ENCODE data around the gene SDF4.
"Not testable (repeated sequence)": the region's sequence is repeated elsewhere in the genome, so short reads cannot be mapped to it uniquely, and the experiment has no call there.

SDF4 gene

DNA sequence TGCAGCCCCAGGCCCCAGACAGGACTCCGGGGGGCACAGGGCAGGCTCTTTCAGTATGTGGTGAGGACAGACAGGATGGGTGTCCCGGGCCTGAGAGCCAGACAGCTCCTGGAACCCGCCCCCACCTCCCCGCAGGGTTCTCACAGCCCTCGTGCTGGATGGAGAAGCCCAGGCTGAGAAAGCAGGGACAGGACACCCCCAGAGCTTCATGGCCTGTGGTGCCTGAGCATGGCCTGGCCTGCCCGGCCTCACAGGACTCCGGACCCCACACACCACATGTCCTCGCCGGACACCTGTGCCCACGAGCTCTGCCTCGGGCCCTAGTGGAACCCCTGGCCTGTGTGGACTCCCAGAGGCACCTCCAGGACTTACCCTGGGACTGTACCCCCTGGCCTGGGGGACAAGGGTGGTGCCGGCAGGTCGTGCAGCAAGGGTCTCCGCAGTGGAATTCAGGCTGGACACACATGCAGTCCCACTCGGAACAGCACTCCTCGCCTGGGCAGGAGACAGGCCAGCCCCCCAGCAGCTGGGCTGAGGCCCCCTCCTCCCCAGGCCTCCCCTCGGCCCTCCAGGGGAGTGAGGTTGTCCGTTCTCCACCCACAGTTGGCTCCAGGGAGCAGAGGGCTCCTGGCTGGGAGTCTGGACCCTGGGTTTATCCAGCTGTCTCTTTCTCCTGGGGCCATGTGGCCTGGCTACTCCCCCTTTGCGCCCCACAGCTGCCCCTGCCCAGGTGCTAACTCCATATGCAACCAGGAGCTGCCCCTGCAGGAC lies 26.6 kb downstream of the SDF4 start:
- in situ Hi-C loops (cut with MboI; ENCODE audit: low pct_unique_long_range_greater_than_20kb, low sequenced_read_pairs) = no loop called here

GRCh38 chr1:1204425-1204920 lies 27.3 kb downstream of the SDF4 start:
- in situ Hi-C loops (cut with MboI; ENCODE audit: low pct_unique_long_range_greater_than_20kb, low sequenced_read_pairs) = no loop called here
- DNase-seq = no peak

More for the DNA sequence above, 26.6 kb downstream of the SDF4 start:
- DNase-seq = no peak

GRCh38 chr1:1203561-1204424 lies 28.0 kb downstream of the SDF4 start:
- in situ Hi-C loops (cut with MboI; ENCODE audit: low pct_unique_long_range_greater_than_20kb, low sequenced_read_pairs) = no loop called here

DNA sequence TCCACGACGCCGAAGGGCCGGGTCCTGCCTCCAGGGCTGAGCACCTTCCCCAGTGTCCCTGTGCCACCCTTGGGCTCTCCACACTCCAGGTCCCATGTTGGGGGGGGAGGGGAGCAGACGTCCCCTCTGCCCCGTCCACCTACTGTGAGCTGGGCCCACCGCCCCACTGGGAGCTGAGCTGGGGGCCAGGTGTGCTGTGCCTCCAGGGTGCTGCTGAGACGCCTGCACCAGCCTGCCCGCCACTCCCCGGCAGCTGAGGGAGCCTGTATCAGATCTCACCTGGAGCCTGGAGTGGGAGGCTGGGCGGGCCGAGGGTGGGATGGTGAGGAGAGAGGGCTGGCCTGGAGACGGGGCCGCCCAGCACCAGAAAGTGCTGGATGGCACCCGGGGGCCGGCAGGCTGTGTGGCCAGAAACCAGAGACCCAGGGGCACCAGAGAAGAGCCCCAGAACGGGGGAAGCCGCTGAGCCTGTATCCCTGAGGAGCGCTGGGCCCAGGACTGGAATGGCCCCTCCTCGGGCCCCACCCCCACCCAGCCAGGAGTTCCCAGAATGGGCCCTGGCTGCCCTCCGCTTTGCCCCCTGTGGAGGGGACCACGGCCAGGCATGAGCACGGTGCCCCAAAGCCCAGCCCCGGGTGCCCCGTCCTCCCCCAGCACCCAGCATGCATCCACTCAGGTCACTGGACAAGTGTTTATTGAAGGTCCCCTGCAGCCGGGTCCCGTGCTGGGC lies 28.8 kb downstream of the SDF4 start:
- DNase-seq = no peak
- in situ Hi-C loops (cut with MboI; ENCODE audit: low pct_unique_long_range_greater_than_20kb, low sequenced_read_pairs) = no loop called here

More at GRCh38 chr1:1203561-1204424, 28.0 kb downstream of the SDF4 start:
- DNase-seq = no peak

GRCh38 chr1:1200876-1201810 lies 30.7 kb downstream of the SDF4 start:
- DNase-seq = peak; percentile 41
- in situ Hi-C loops (cut with MboI; ENCODE audit: low pct_unique_long_range_greater_than_20kb, low sequenced_read_pairs) = no loop called here

DNA sequence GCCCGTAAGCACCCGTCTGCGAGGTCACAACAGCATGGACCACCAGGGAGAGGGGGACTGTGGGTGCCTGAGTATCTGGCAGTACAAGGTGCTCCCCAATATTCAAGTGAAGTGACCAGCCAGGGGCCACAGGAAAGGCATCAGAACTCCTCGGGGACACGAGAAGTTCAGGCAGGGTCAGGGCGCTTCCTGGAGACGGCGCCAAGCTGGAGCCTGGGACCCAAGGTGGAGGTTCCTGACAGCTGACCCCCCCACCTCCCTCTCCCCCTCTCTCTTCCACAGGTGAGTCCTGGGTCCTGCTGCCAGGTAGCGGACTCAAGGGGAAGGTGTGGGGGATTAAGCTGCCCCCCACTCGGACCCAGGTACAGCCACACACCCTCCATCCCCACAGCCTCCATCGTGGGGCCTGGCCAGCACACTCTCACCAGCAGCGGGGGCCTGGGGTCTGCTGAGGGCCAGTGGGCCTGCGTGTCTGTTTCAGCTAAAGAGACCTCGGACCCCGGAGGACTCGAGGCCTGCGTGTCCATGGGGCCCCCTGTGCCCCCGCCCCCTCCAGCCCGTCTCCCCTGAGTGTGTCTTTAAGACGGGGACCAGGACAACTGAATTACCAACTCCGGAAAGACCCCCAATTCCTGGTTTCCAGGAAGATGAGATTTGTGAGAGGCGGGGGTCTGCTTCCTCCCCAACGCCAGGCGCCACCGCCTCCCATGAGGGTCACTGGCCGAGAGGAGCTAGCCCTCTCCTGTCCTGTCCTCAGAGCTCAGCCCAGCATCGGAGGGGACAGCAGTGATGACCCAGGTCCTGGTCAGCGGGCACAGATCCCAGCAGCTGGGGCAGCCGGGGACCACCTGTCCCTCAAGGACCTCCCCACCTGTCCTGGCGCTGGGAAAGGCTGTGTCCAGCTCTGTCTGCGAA lies 31.6 kb downstream of the SDF4 start:
- no peak for DNase-seq
- in situ Hi-C loops (cut with MboI; ENCODE audit: low pct_unique_long_range_greater_than_20kb, low sequenced_read_pairs) = no loop called here

GRCh38 chr1:1199141-1199960 lies 32.5 kb downstream of the SDF4 start:
- no peak for DNase-seq
- in situ Hi-C loops (cut with MboI; ENCODE audit: low pct_unique_long_range_greater_than_20kb, low sequenced_read_pairs) = no loop called here

DNA sequence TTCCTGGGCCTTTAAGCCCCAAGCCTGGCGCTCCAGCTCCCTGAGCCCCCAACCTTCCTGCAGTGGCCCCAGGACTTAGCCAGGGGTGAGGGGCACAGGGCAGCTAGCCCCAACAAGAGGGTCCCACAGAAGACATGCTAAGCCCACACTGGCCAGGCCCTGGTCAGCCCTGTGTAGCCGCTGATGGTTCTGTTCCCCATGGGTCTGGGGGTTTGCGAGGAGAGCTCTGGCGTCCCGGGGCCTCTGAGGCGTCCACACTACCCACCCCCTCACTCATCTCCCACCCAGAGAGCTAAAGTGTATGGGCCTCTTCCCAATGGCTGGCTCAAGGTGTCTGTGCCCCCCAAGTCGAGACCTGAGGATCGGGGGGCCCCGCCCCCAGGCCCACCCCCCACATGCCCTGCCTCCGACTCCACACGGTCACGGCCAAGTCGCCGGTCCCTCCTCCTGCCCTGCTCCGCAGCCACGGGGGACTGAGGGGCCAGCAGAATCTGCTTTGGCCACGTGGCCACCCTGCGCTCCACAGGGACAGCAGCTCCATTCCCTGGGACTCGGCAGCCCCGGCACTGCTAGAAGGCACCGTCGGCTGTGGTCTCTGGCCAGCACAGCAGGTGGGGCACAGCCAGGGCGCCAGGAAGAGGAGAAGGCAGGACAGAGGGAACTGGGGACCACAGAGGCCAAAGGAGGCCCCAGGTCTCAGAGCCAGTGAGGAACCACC lies 33.2 kb downstream of the SDF4 start:
- in situ Hi-C loops (cut with MboI; ENCODE audit: low pct_unique_long_range_greater_than_20kb, low sequenced_read_pairs) = no loop called here
- no peak for DNase-seq

DNA sequence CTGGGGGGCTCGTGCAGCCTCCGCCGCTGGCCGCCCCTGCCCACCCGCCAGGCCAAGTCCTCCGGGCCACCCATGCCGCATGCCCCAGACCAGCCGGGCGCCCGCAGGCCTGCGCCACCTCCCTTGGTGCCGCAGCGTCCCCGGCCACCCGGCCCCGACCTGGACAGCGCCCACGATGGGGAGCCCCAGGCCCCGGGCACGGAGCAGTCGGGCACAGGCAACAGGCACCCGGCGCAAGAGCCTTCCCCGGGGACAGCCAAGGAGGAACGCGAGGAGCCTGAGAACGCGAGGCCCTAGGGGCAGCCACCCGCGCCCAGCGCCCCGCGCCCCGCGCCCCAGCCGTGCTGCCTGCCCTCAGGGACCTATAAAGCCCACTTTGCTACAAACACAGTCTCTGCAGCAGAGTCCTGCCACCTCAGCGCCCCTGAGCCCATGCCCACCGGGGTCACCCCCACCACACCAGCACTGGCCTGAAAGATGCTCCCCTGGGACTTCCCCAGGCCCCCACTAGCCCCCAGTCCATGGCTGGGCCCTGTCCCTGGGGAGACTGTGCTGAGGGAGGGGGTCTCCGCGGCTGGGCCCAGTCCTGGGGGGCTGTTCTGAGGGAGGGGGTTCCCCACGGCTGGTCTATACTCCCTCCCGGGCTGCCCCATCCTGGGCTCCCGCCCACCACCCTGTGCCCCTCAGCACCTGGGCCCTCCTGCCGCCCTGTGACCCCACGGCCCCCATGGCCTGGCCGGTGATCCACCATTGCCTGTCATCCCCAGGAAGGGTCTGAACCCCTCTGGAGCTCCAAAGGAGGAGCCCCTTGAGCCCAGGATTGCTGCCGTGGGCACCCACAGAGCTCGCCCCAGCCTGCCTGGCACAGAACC lies 34.0 kb downstream of the SDF4 start:
- no peak for DNase-seq
- in situ Hi-C loops (cut with MboI; ENCODE audit: low pct_unique_long_range_greater_than_20kb, low sequenced_read_pairs) = no loop called here

- DNase-seq = no peak
- in situ Hi-C loops (cut with MboI; ENCODE audit: low pct_unique_long_range_greater_than_20kb, low sequenced_read_pairs) = no loop called here
Observed at GRCh38 chr1:1197188-1197500, 34.7 kb downstream of the SDF4 start.

DNA sequence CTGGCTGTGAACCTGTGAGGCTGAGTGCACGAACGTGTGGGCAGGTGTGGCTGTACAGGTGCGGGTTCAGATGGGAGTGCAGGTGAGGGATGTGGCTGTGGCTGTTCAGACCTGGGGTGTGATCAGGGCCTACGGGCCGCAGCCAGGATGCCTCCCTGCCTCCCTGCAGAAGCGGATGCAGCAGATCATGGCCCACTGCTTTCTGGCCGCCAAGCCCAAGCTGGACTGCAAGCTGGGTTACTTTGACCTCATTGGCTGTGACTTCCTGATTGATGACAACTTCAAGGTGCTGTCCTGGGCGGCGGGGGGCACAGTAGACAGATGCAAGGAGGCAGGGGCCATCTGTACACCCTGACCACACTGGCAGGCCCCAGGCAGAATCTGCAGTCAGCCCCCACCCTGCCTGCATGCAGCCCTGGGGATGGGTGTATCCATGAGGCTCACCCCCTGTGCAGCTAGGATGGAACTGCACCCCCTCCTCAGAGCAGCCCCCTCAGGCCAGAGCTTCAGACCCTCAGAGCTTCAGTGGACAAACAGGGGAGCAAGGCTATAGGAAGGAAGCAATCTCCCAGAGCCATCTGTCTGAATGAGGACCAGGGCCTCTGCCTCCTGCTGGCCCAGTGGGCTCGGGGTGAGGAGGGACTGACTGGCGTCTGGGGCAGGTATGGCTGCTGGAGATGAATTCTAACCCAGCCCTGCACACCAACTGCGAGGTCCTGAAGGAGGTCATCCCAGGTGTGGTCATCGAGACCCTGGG lies 35.2 kb downstream of the SDF4 start:
- in situ Hi-C loops (cut with MboI; ENCODE audit: low pct_unique_long_range_greater_than_20kb, low sequenced_read_pairs) = no loop called here

GRCh38 chr1:1195726-1196125 lies 36.1 kb downstream of the SDF4 start:
- DNase-seq; in situ Hi-C loops (cut with MboI; ENCODE audit: low pct_unique_long_range_greater_than_20kb, low sequenced_read_pairs): not testable (repeated sequence)

More for the DNA sequence above, 35.2 kb downstream of the SDF4 start:
- DNase-seq = no peak

- in situ Hi-C loops (cut with MboI; ENCODE audit: low pct_unique_long_range_greater_than_20kb, low sequenced_read_pairs) = no loop called here
- DNase-seq = no peak
Observed at GRCh38 chr1:1194723-1195122, 37.1 kb downstream of the SDF4 start.

DNA sequence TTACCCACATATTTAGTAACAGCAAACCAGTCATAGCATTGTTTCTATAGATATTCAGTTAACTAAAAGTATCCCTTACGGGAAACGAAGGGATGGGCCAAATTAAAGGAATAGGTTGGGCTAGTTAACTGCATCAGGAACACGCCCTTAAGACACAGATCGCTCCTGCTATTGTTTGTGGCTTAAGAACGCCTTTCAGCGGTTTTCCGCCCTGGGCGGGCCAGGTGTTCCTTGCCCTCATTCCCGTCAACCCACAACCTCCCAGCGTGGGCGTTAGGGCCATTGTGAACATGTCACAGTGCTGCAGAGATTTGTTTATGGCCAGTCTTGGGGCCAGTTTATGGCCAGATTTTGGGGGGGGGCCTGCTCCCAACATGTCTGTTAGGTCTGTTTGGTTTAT lies 40.1 kb downstream of the SDF4 start:
- in situ Hi-C loops (cut with MboI; ENCODE audit: low pct_unique_long_range_greater_than_20kb, low sequenced_read_pairs) = no loop called here
- no peak for DNase-seq

GRCh38 chr1:1189111-1189510 lies 42.7 kb downstream of the SDF4 start:
- DNase-seq = peak; percentile 27
- in situ Hi-C loops (cut with MboI; ENCODE audit: low pct_unique_long_range_greater_than_20kb, low sequenced_read_pairs) = no loop called here

Data from KBM-7 (cell line).